GM10266 (cell line): Measurements from ENCODE around the gene OR52A1.

ENCODE experiments used
- DNase-seq: peaks from one replicate; pipeline ENCODE4 v3.0.0; 2012; ENCODE audit errors: extremely low spot score
- CTCF ChIP-seq: IDR thresholded peaks from 2 replicates; pipeline ENCODE4 v1.5.1; 2012; ENCODE audit warnings: mild to moderate bottlenecking, low read depth; ENCODE audit not compliant: control insufficient read depth, insufficient read depth; ENCODE audit errors: missing control alignments

Gene OR52A1

DNA sequence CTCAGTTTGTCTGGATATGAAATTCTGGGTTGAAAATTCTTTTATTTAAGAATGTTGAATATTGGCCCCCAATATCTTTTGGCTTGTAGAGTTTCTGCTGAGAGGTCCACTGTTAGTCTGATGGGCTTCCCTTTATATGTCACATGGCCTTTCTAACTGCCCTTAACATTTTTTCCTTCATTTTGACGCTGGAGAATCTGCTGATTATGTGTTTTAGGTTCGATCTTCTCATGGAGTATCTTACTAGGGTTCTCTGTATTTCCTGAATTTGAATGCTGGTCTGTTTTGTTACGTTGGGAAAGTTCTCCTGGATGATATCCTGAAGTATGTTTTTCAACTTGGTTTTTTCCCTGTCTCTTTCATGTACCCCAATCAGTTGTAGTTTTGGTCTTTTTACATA lies 39.2 kb downstream of the OR52A1 start:
- no peak for DNase-seq
- no peak for TF ChIP-seq CTCF

GRCh38 chr11:5107285-5107684 lies 47.3 kb downstream of the OR52A1 start:
- DNase-seq = no peak
- no peak for TF ChIP-seq CTCF

GRCh38 chr11:5103066-5103465 lies 51.5 kb downstream of the OR52A1 start:
- no peak for DNase-seq
- no peak for TF ChIP-seq CTCF

GRCh38 chr11:5102246-5102645 lies 52.3 kb downstream of the OR52A1 start:
- TF ChIP-seq CTCF = no peak
- no peak for DNase-seq

GRCh38 chr11:5096011-5096410 lies 58.5 kb downstream of the OR52A1 start:
- no peak for TF ChIP-seq CTCF
- no peak for DNase-seq
